ENCODE results near the gene FHAD1. TPM values are rescaled to one million over a fixed set of nuclear protein-coding genes. Genes with fewer than 3 reads are reported as not detected.

Gene FHAD1
- total and polyA plus RNA-seq, 2 donors (not counting 3 experiments of a cell fraction or from before 2014, with no cell fraction given) = 0.04 to 0.69 TPM

GRCh38 chr1:15334995-15335394 is 88.0 kb downstream of the FHAD1 start:
- DNase-seq (ENCODE audit: low read depth, low spot score) (no peak), FAIRE-seq (no peak)
- no peaks in the 10 kb centered on the region for H3K79me2 ChIP-seq (ENCODE audit: control insufficient read depth, insufficient read depth, low read length)
- no TSS peak for BruUV-seq (replicated peaks)
- ChIA-PET POLR2A (no interaction called here), CTCF (interaction anchor here (1.4 to 3.2 kb wide), 2 partner anchors 12 to 96 kb away, joined by 3 to 10 read pairs; no protein-coding TSS in a partner anchor)
- no peak overlapping the region for H3K4me3 ChIP-seq (replicated peaks in 1 of 3; ENCODE audit: insufficient read depth in 1 of 3, low read depth in 1 of 3, low read length in 3 of 3)
- no peaks in the 10 kb centered on the region for H3K9me3 ChIP-seq (replicated peaks; ENCODE audit: control insufficient read depth, insufficient read depth, low read length)
- peaks cover 28% of the 10 kb centered on the region for H3K4me1 ChIP-seq (ENCODE audit: control insufficient read depth, extremely low read depth, insufficient read depth, low read length)
- no peak overlapping the region for H3K27ac ChIP-seq (ENCODE audit: insufficient read depth, low read depth, low read length)
- H4K20me1 ChIP-seq (replicated peaks; ENCODE audit: control insufficient read depth, extremely low read depth, insufficient read depth, low read length) = no peaks in the 10 kb centered on the region
- no peak overlapping the region for H3K9ac ChIP-seq (replicated peaks; ENCODE audit: extremely low read depth, insufficient read depth, low read length)
- no peaks in the 10 kb centered on the region for H3K27me3 ChIP-seq (ENCODE audit: control insufficient read depth in 2 of 2, insufficient read depth in 2 of 2, low read length in 2 of 2)
- no peak overlapping the region for H2AFZ ChIP-seq (ENCODE audit: low read depth, low read length)
- intact Hi-C loops (cut with micrococcal nuclease) = no loop called here
- H3K36me3 ChIP-seq (ENCODE audit: control insufficient read depth in 2 of 2, extremely low read depth in 1 of 2, insufficient read depth in 2 of 2, low read length in 2 of 2) = no peaks in the 10 kb centered on the region
- TF ChIP-seq CTCF (IDR thresholded peaks at IDR 0.05; ENCODE audit: extremely low read depth in 1 of 2, insufficient read depth in 1 of 2, low read depth in 1 of 2, low read length in 2 of 2) (no peak), MYC (IDR thresholded peaks at IDR 0.05; ENCODE audit: low read depth, low read length) (no peak), POLR2A (IDR thresholded peaks at IDR 0.05; ENCODE audit: low read depth, low read length) (no peak), MAX (IDR thresholded peaks at IDR 0.05; ENCODE audit: insufficient read depth, insufficient read length) (no peak), POLR2AphosphoS5 (IDR thresholded peaks at IDR 0.05; ENCODE audit: insufficient read depth, low read depth, low read length) (no peak), FOS (IDR thresholded peaks at IDR 0.05; ENCODE audit: borderline replicate concordance, insufficient read depth, low read length) (no peak), GATA2 (IDR thresholded peaks at IDR 0.05; ENCODE audit: insufficient read depth, insufficient read length, low read depth, low read length) (no peak), EZH2 (IDR thresholded peaks at IDR 0.05; ENCODE audit: borderline replicate concordance, low read depth, low read length, severe bottlenecking) (no peak), JUN (IDR thresholded peaks at IDR 0.05; ENCODE audit: borderline replicate concordance, insufficient read depth, insufficient read length, low read depth) (no peak)
- H3K9me1 ChIP-seq (replicated peaks; ENCODE audit: control insufficient read depth, extremely low read depth, insufficient read depth, low read length) = no peaks in the 10 kb centered on the region
- H3K4me2 ChIP-seq (ENCODE audit: insufficient read depth, low read length) = no peak overlapping the region
- dilution Hi-C loops (cut with MboI; ENCODE audit: extremely low pct_ligation_motif_present, low sequenced_read_pairs) = no loop called here

Measured in endothelial cell of umbilical vein (primary cell).